Measurements from ENCODE around the gene LRRC57.

The LRRC57 gene

DNA sequence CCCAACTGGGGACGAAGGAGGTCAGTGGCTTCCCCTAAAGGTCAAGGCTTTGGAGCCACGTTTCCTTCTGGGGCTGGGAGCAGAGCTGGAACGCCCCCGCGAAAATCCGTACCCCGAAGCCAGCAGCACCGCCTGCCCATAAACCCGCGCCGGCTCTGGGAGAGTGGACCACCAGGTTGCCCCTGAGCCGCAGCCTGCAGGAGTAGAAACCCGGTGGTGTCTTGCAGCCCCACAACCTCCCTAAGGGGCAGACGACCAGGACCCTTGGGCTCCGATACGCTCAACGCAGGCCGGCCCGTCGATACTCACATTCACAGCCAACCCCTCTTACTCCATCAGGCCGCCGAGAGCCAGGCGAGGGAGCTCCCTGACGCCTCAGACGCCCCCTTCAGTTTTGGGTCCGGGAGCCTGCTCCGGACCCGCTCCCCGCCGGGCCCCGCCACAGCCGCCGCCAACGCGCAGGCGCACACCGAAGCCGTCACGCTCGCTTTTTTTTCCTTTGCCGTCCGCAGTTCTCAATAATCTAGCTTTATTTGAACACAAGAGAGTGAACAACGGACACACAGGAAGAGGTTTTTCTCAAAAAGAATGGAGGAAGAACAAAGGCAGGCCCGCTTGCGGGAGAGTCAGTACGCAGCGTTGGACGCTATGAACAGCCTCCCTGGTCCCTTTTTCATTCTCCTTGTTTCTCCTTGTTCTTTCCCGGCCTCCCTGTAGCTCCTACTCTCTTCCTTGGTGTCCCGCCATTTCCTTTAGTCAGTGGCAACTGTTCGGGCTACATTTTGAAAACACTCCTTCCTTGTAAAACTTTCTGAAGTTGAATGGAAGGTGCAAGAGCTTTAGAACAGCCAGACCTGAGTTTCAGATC is 57.7 kb downstream of the LRRC57 start, which contains the start of gene ZNF106:
ZNF106 (minus strand) TSS at position 471 of the 868 bp plus-strand sequence. CDS start 18,852 bp downstream, outside the sequence.
- peak; percentile 93 for DNase-seq

DNA sequence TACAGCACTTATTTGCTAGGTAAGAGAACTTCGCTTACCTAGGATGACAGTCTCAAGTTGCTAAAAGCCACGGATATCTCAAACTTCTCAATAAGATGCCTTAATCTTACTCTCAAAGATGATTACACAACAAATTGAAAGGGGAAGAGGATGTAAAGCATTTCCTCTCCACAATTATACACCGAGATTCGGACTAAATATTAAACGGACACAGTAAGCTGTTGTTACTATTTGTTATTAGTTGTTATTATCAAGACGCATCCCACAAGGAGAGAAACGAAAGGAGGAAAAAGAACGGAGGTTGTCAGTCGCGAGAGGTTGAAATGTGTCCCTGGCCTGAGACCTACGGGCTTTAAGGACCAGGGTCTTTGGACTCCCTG is 58.3 kb downstream of the LRRC57 start:
- DNase-seq, result no peak
